ENCODE measurements around the gene ADAMTSL2. TPM values are rescaled to one million over a fixed set of nuclear protein-coding genes. Genes with fewer than 3 reads are reported as not detected.

Gene ADAMTSL2
- total RNA-seq, 2 donors from 2014 or later, result 0.18 to 0.93 TPM

DNA sequence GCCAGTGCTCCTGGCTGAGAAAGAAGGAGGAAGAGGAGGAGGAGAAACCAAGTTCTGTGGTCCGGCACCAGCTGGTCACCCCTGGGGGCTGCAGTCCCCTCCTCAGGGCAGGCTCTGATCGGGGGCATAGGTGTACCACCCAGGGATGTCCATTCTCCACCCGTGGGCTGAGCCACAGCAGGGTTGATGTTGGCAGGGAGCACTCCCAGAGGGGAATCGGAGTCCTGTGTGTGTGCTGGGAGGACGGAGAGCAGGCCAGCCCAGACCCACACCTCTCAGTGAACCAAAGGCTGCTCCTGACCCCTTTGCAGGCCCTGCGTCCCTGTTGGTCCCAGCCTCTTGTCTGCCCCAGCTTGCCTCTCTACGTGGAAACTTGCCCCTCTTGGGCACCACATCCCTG, 4.6 kb upstream of the ADAMTSL2 start:
- WGBS, 2 experiments (ENCODE audit: insufficient coverage in 1 of 2, insufficient read length in 1 of 2), result 82 to 90% methylated on average over 4 to 7 of the region's 7 CpGs

DNA sequence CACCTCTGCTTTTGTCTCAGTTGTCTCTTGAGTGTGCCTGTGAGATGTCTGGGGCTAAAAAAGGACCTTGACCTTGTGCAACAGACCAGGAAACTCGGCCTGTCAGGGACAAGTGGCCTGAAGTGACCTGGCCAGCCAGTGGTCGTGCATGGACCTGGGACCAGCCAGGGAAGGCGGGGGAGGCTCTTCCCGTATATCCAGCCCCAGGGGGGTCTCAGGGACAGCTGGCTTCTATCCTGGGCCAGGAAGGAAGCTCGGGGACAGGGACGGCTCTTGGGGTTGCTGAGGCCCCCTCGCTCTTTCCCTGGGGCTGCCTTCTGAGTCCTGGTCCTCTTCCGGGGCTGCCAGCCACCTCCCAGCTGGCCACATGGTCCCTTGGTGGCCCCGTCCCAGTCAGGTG, 3.2 kb upstream of the ADAMTSL2 start:
- peaks cover 11% of the 10 kb centered on the region for H3K4me1 ChIP-seq (ENCODE audit: control insufficient read depth, insufficient read depth, low read length)
- peaks cover 11% of the 10 kb centered on the region for H3K27me3 Mint-ChIP-seq (ENCODE audit: insufficient read depth)
- no peak overlapping the region for H3K4me3 ChIP-seq (ENCODE audit: low read length)
- no peak overlapping the region for H3K27ac ChIP-seq (ENCODE audit: low read depth, low read length)
- H3K27me3 ChIP-seq (ENCODE audit: control insufficient read depth, insufficient read depth, low read length, poor library complexity, severe bottlenecking), result peaks cover 11% of the 10 kb centered on the region
- DNase-seq, result no peak
- no peaks in the 10 kb centered on the region for H3K9me3 Mint-ChIP-seq
- 88 to 90% methylated on average over 6 to 9 of the region's 9 CpGs for WGBS, 2 experiments (ENCODE audit: insufficient coverage in 1 of 2, insufficient read length in 1 of 2)
- no peak overlapping the region for H3K9ac ChIP-seq (ENCODE audit: extremely low read depth, low read length, poor library complexity, severe bottlenecking)
- TF ChIP-seq, protein P1, sequence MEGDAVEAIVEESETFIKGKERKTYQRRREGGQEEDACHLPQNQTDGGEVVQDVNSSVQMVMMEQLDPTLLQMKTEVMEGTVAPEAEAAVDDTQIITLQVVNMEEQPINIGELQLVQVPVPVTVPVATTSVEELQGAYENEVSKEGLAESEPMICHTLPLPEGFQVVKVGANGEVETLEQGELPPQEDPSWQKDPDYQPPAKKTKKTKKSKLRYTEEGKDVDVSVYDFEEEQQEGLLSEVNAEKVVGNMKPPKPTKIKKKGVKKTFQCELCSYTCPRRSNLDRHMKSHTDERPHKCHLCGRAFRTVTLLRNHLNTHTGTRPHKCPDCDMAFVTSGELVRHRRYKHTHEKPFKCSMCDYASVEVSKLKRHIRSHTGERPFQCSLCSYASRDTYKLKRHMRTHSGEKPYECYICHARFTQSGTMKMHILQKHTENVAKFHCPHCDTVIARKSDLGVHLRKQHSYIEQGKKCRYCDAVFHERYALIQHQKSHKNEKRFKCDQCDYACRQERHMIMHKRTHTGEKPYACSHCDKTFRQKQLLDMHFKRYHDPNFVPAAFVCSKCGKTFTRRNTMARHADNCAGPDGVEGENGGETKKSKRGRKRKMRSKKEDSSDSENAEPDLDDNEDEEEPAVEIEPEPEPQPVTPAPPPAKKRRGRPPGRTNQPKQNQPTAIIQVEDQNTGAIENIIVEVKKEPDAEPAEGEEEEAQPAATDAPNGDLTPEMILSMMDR (conservative IDR thresholded peaks at IDR 0.05), result no peak
- H3K4me1 Mint-ChIP-seq, result peaks cover 13% of the 10 kb centered on the region
- no peak overlapping the region for H3K4me3 Mint-ChIP-seq
- H3K36me3 ChIP-seq (ENCODE audit: control insufficient read depth, insufficient read depth, low read length), result no peaks in the 10 kb centered on the region
- no peaks in the 10 kb centered on the region for H3K9me3 ChIP-seq (ENCODE audit: control insufficient read depth, low read length)
- H3K36me3 Mint-ChIP-seq (ENCODE audit: low read depth), result no peaks in the 10 kb centered on the region
- H3K27ac Mint-ChIP-seq, result no peak overlapping the region

More for the DNA sequence above, 4.6 kb upstream of the ADAMTSL2 start:
- Histone ChIP-seq H3K4me1 (ENCODE audit: control insufficient read depth, insufficient read depth, low read length) (peaks cover 13% of the 10 kb centered on the region), H3K4me3 (ENCODE audit: low read length) (no peak overlapping the region), H3K9me3 (ENCODE audit: control insufficient read depth, low read length) (no peaks in the 10 kb centered on the region), H3K36me3 (ENCODE audit: control insufficient read depth, insufficient read depth, low read length) (no peaks in the 10 kb centered on the region), H3K27me3 (ENCODE audit: control insufficient read depth, insufficient read depth, low read length, poor library complexity, severe bottlenecking) (peaks cover 11% of the 10 kb centered on the region), H3K9ac (ENCODE audit: extremely low read depth, low read length, poor library complexity, severe bottlenecking) (no peak overlapping the region), H3K27ac (ENCODE audit: low read depth, low read length) (no peak overlapping the region)
- Mint-ChIP-seq H3K27me3 (ENCODE audit: insufficient read depth) (peaks cover 7% of the 10 kb centered on the region), H3K27ac (no peak overlapping the region), H3K36me3 (ENCODE audit: low read depth) (no peaks in the 10 kb centered on the region), H3K9me3 (no peaks in the 10 kb centered on the region), H3K4me1 (peaks cover 22% of the 10 kb centered on the region), H3K4me3 (no peak overlapping the region)
- TF ChIP-seq, protein P1 (conservative IDR thresholded peaks at IDR 0.05), result no peak
- no peak for DNase-seq

DNA sequence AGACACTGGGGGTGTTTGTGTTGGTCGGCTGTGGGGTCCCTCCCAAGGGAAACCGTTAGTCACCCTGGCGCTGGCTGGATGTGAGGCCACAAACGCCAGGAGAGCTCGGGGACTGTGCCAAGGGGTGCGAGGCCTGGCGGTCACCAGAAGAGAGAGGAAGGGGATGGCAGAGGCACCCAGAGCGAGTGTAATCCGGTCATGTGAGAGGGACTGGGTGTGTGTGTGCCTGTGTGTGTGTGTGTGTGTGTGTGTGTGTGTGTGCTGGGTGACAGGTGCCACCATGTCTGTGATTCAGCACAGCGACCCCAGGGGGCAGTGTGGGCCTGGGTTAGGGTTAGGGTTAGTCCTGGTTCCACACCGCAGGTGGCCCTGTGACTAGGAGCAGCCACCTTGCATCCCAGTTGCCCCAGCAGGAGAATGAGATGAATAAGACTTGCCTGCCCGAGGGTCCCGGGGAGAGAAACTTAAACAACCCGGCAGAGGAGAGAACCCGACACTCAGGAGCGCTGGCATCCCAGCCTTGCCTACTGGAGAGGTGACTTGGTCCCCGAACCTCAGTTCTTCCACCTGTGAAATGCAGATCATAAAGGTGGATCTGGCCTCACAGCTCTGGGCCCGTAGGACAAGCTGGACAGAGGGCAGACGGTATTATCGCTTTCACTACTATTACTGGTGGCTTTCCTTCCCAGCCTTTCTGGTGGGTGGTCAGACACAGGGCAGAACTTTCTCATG, 1.4 kb upstream of the ADAMTSL2 start:
- DNase-seq, result peak; percentile 96
- no peak overlapping the region for H3K4me3 ChIP-seq (ENCODE audit: low read length)
- H3K4me1 ChIP-seq (ENCODE audit: control insufficient read depth, insufficient read depth, low read length), result no peaks in the 10 kb centered on the region
- TF ChIP-seq, protein P1 (conservative IDR thresholded peaks at IDR 0.05), result peak; percentile 74
- H3K27ac ChIP-seq (ENCODE audit: low read depth, low read length), result no peak overlapping the region
- H3K36me3 ChIP-seq (ENCODE audit: control insufficient read depth, insufficient read depth, low read length), result no peaks in the 10 kb centered on the region
- no peaks in the 10 kb centered on the region for H3K4me1 Mint-ChIP-seq
- H3K27me3 ChIP-seq (ENCODE audit: control insufficient read depth, insufficient read depth, low read length, poor library complexity, severe bottlenecking), result peaks cover 11% of the 10 kb centered on the region
- no peak overlapping the region for H3K9ac ChIP-seq (ENCODE audit: extremely low read depth, low read length, poor library complexity, severe bottlenecking)
- H3K9me3 Mint-ChIP-seq, result no peaks in the 10 kb centered on the region
- no peak overlapping the region for H3K27ac Mint-ChIP-seq
- WGBS, 2 experiments (ENCODE audit: insufficient coverage in 1 of 2, insufficient read length in 1 of 2), result 73 to 85% methylated on average over 16 to 20 of the region's 20 CpGs
- no peaks in the 10 kb centered on the region for H3K9me3 ChIP-seq (ENCODE audit: control insufficient read depth, low read length)
- no peak overlapping the region for H3K4me3 Mint-ChIP-seq
- no peaks in the 10 kb centered on the region for H3K36me3 Mint-ChIP-seq (ENCODE audit: low read depth)
- H3K27me3 Mint-ChIP-seq (ENCODE audit: insufficient read depth), result peaks cover 13% of the 10 kb centered on the region

Data from endodermal cell (in vitro differentiated cells).